Measurements from ENCODE around the gene GRIPAP1.

GRIPAP1 gene

GRCh38 chrX:48923771-48924170 lies 78.3 kb downstream of the GRIPAP1 start:
- no peak for DNase-seq (ENCODE audit: low read depth in 2 of 2)

Data from activated CD8-positive, alpha-beta memory T cell treated with anti-CD3 and anti-CD28 coated beads for 4 hours (primary cell).